Inferior parietal cortex (tissue), 1 donor: ENCODE measurements around the gene DAP3.

ENCODE experiments used
- DNase-seq: peaks from one replicate; pipeline ENCODE4 v3.0.0-alpha.2; 2016; ENCODE audit errors: extremely low spot score

DAP3 gene

GRCh38 chr1:155776414-155776813, 87.5 kb downstream of the DAP3 start:
- DNase-seq = no peak

GRCh38 chr1:155777582-155777981, 88.7 kb downstream of the DAP3 start:
- DNase-seq = no peak
